KG1 (cell line): ENCODE results near the gene RPS6KC1.
"Not testable (repeated sequence)": the region's sequence is repeated elsewhere in the genome, so short reads cannot be mapped to it uniquely, and the experiment has no call there.

Source experiments
- DNase-seq: peaks from one replicate; lab custom pipeline; 2025; lab: John Stamatoyannopoulos, UW

The RPS6KC1 gene

GRCh38 chr1:213051127-213051880 is at the start of gene RPS6KC1:
RPS6KC1 (plus strand) TSS chr1:213051241; CDS start chr1:213051405, 164 bp downstream.
- DNase-seq: peak; percentile 67

GRCh38 chr1:213003256-213003655 is 47.8 kb upstream of the RPS6KC1 start:
- no peak for DNase-seq

GRCh38 chr1:213008564-213008963 is 42.5 kb upstream of the RPS6KC1 start:
- DNase-seq: no peak

- DNase-seq: no peak
These were observed 36.4 kb upstream of the RPS6KC1 start for GRCh38 chr1:213014642-213015041.

- peak; percentile 83 for DNase-seq
These were observed 35.7 kb upstream of the RPS6KC1 start, which contains the start of gene ANGEL2 for GRCh38 chr1:213015099-213016050. ANGEL2 (minus strand) TSS chr1:213015867; CDS start chr1:213015671, 196 bp downstream.

- DNase-seq: no peak
These were observed 33.4 kb upstream of the RPS6KC1 start for GRCh38 chr1:213017447-213018273.

GRCh38 chr1:213019450-213019849 is 31.6 kb upstream of the RPS6KC1 start:
- no peak for DNase-seq

- no peak for DNase-seq
These were observed 31.0 kb upstream of the RPS6KC1 start for GRCh38 chr1:213020016-213020415.

GRCh38 chr1:213027024-213027423 is 24.0 kb upstream of the RPS6KC1 start:
- DNase-seq: not testable (repeated sequence)

GRCh38 chr1:213032651-213033050 is 18.4 kb upstream of the RPS6KC1 start:
- DNase-seq: no peak

- no peak for DNase-seq
These were observed 16.3 kb upstream of the RPS6KC1 start for GRCh38 chr1:213034713-213035112.

GRCh38 chr1:213035573-213035972 is 15.5 kb upstream of the RPS6KC1 start:
- no peak for DNase-seq

- no peak for DNase-seq
These were observed 9.6 kb upstream of the RPS6KC1 start for GRCh38 chr1:213041443-213041842.

GRCh38 chr1:213045321-213046226 is 5.5 kb upstream of the RPS6KC1 start:
- DNase-seq: not testable (repeated sequence)

GRCh38 chr1:213049232-213049631 is 1.8 kb upstream of the RPS6KC1 start:
- DNase-seq: no peak

- no peak for DNase-seq
These were observed 305 bp upstream of the RPS6KC1 start for GRCh38 chr1:213050745-213051126.

- no peak for DNase-seq
These were observed 801 bp downstream of the RPS6KC1 start for GRCh38 chr1:213051881-213052202.

- no peak for DNase-seq
These were observed 2.4 kb downstream of the RPS6KC1 start for GRCh38 chr1:213053455-213053854.

GRCh38 chr1:213054142-213054541 is 3.1 kb downstream of the RPS6KC1 start:
- no peak for DNase-seq

- DNase-seq: no peak
These were observed 3.9 kb downstream of the RPS6KC1 start for GRCh38 chr1:213054733-213055591.
